ENCODE measurements around the gene FAM174C.

The FAM174C gene

GRCh38 chr19:1255186-1256161, 19.9 kb upstream of the FAM174C start (continued):
- TF ChIP-seq ZNF112 (tag by site-specific recombination; IDR thresholded peaks at IDR 0.05) (no peak), ZNF585B (tag by site-specific recombination; IDR thresholded peaks at IDR 0.05) (no peak), ZBTB10 (tag by site-specific recombination; IDR thresholded peaks at IDR 0.05) (no peak), ZBTB8A (tag by site-specific recombination; IDR thresholded peaks at IDR 0.05) (no peak; the same call in 1 of the 2 replicates), ZNF660 (tag by site-specific recombination; IDR thresholded peaks at IDR 0.05) (no peak), ZNF76 (tag by site-specific recombination; IDR thresholded peaks at IDR 0.05; ENCODE audit: borderline replicate concordance, low read depth) (no peak), ZBTB26 (tag by site-specific recombination; optimal IDR thresholded peaks at IDR 0.05) (no peak), SALL2 (tag by site-specific recombination; IDR thresholded peaks at IDR 0.05; ENCODE audit: borderline replicate concordance) (no peak), BCL11A (tag by site-specific recombination; IDR thresholded peaks at IDR 0.05; ENCODE audit: low read depth) (0 out of 2 replicates have a peak, but pooled peaks have one; percentile 9), HIC1 (tag by site-specific recombination; IDR thresholded peaks at IDR 0.05) (peak; percentile 92), ZNF169 (tag by site-specific recombination; IDR thresholded peaks at IDR 0.05) (no peak), BCL11B (tag by site-specific recombination; IDR thresholded peaks at IDR 0.05; ENCODE audit: low read depth) (peak; percentile 66; the same call in 1 of the 2 replicates), ZNF830 (tag by site-specific recombination; IDR thresholded peaks at IDR 0.05; ENCODE audit: low read depth) (no peak), ZNF473 (tag by site-specific recombination; IDR thresholded peaks at IDR 0.05) (no peak), ZBTB6 (tag by site-specific recombination; IDR thresholded peaks at IDR 0.05) (no peak), ZNF580 (tag by site-specific recombination; IDR thresholded peaks at IDR 0.05) (no peak), HOXD13 (CRISPR knock-in tag; IDR thresholded peaks at IDR 0.05; ENCODE audit: borderline replicate concordance) (no peak)
